ENCODE data around the gene SH3TC1.

SH3TC1 gene

DNA sequence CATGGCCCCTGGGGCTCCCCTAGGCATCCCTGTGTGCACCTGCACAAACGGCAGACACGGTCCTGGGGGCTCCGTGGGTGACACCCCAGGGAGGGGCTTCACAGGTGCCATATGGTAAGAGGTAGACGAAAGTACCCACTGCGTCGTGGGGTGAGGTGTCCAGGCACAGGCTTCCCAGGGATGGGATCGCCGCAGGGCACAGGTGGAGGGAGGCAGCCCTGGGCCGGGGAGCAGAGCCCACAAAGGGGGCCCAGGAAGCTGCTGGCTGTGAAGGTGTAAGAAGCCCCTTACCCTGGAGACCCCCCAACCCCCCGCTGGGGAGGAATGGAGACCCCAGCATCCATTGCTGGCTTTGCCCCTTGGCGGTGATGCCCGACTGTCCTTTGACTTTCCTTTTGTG, 10.9 kb downstream of the SH3TC1 start:
- no peaks in the 10 kb centered on the region for H3K9me2 ChIP-seq (replicated peaks; ENCODE audit: insufficient read depth, low read length)
- TF ChIP-seq, protein P1, sequence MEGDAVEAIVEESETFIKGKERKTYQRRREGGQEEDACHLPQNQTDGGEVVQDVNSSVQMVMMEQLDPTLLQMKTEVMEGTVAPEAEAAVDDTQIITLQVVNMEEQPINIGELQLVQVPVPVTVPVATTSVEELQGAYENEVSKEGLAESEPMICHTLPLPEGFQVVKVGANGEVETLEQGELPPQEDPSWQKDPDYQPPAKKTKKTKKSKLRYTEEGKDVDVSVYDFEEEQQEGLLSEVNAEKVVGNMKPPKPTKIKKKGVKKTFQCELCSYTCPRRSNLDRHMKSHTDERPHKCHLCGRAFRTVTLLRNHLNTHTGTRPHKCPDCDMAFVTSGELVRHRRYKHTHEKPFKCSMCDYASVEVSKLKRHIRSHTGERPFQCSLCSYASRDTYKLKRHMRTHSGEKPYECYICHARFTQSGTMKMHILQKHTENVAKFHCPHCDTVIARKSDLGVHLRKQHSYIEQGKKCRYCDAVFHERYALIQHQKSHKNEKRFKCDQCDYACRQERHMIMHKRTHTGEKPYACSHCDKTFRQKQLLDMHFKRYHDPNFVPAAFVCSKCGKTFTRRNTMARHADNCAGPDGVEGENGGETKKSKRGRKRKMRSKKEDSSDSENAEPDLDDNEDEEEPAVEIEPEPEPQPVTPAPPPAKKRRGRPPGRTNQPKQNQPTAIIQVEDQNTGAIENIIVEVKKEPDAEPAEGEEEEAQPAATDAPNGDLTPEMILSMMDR (IDR thresholded peaks at IDR 0.05; ENCODE audit: insufficient read depth, low read length, poor library complexity, severe bottlenecking) = no peak
- no peak for TF ChIP-seq EZH2phosphoT487 (conservative IDR thresholded peaks at IDR 0.05; ENCODE audit: low read length)
- no peaks in the 10 kb centered on the region for H3K79me2 ChIP-seq (ENCODE audit: insufficient read depth, low read length)
- no peak overlapping the region for H2AFZ ChIP-seq (ENCODE audit: low read depth, low read length, severe bottlenecking)
- H3K27ac ChIP-seq (ENCODE audit: low read depth, low read length) = no peak overlapping the region
- H3K9me3 ChIP-seq (ENCODE audit: insufficient read depth, low read length) = no peaks in the 10 kb centered on the region
- no peak overlapping the region for H3K9ac ChIP-seq (ENCODE audit: low read length)
- H3F3A ChIP-seq (ENCODE audit: insufficient read depth) = no peaks in the 10 kb centered on the region
- H3K27me3 ChIP-seq (ENCODE audit: low read length) = no peaks in the 10 kb centered on the region
- no peaks in the 10 kb centered on the region for H4K20me1 ChIP-seq (ENCODE audit: low read depth, low read length)
- H3K36me3 ChIP-seq (ENCODE audit: low read length) = no peaks in the 10 kb centered on the region
- no peak overlapping the region for H3K4me2 ChIP-seq (ENCODE audit: low read depth, low read length, poor library complexity, severe bottlenecking)
- no peak overlapping the region for H3K4me3 ChIP-seq (ENCODE audit: insufficient read depth, low read length, poor library complexity, severe bottlenecking)

DNA sequence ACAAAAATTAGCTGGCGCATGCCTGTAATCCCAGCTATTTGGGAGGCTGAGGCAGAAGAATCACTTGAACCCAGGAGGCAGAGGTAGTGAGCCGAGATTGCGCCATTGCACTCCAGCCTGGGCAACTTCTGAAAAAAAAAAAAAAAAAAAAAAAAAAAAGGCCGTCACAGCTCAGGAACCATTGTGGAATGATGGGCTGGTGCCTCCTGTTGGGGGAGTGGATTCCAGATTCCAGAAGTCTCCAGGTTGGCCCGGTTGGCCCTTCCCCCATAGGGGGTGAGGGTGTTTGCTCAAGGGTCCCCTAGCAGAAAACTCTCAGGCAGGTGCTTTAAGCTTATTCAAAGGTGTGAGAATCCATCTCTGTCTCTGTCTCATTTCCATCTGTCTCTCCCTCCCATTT, 11.5 kb downstream of the SH3TC1 start:
- no peaks in the 10 kb centered on the region for H3K36me3 ChIP-seq (ENCODE audit: low read length)
- no peak overlapping the region for H3K4me3 ChIP-seq (ENCODE audit: insufficient read depth, low read length, poor library complexity, severe bottlenecking)
- no peak for TF ChIP-seq EZH2phosphoT487 (conservative IDR thresholded peaks at IDR 0.05; ENCODE audit: low read length)
- TF ChIP-seq, protein P1 (IDR thresholded peaks at IDR 0.05; ENCODE audit: insufficient read depth, low read length, poor library complexity, severe bottlenecking) = no peak
- no peak overlapping the region for H2AFZ ChIP-seq (ENCODE audit: low read depth, low read length, severe bottlenecking)
- H3K27me3 ChIP-seq (ENCODE audit: low read length) = no peaks in the 10 kb centered on the region
- no peaks in the 10 kb centered on the region for H4K20me1 ChIP-seq (ENCODE audit: low read depth, low read length)
- no peak overlapping the region for H3K27ac ChIP-seq (ENCODE audit: low read depth, low read length)
- no peaks in the 10 kb centered on the region for H3K9me3 ChIP-seq (ENCODE audit: insufficient read depth, low read length)
- no peaks in the 10 kb centered on the region for H3K79me2 ChIP-seq (ENCODE audit: insufficient read depth, low read length)
- H3F3A ChIP-seq (ENCODE audit: insufficient read depth) = no peaks in the 10 kb centered on the region
- H3K9me2 ChIP-seq (replicated peaks; ENCODE audit: insufficient read depth, low read length) = no peaks in the 10 kb centered on the region
- no peak overlapping the region for H3K4me2 ChIP-seq (ENCODE audit: low read depth, low read length, poor library complexity, severe bottlenecking)
- H3K9ac ChIP-seq (ENCODE audit: low read length) = no peak overlapping the region

DNA sequence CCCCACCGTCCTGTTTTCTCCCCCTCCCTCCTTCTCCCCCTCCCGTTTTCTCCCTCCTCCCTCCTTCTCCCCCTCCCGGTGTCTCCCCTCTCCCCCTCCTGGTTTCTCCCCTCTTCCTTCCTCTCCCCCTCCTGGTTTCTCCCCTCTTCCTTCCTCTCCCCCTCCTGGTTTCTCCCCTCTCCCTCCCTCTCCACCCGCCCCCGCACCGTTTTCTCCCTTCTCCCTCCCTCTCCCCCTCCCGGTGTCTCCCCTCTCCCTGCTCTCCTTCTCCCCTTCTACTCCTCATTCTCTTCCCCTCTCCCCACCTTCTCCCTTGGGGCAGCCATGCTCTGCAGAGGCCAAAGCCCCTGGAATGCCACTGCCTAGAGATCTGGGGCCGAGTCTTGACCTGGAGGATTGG, 12.2 kb downstream of the SH3TC1 start:
- no peaks in the 10 kb centered on the region for H4K20me1 ChIP-seq (ENCODE audit: low read depth, low read length)
- no peak for TF ChIP-seq EZH2phosphoT487 (conservative IDR thresholded peaks at IDR 0.05; ENCODE audit: low read length)
- TF ChIP-seq, protein P1 (IDR thresholded peaks at IDR 0.05; ENCODE audit: insufficient read depth, low read length, poor library complexity, severe bottlenecking) = no peak
- H2AFZ ChIP-seq (ENCODE audit: low read depth, low read length, severe bottlenecking) = no peak overlapping the region
- H3F3A ChIP-seq (ENCODE audit: insufficient read depth) = no peaks in the 10 kb centered on the region
- no peaks in the 10 kb centered on the region for H3K36me3 ChIP-seq (ENCODE audit: low read length)
- H3K9me3 ChIP-seq (ENCODE audit: insufficient read depth, low read length) = no peaks in the 10 kb centered on the region
- no peaks in the 10 kb centered on the region for H3K27me3 ChIP-seq (ENCODE audit: low read length)
- no peaks in the 10 kb centered on the region for H3K79me2 ChIP-seq (ENCODE audit: insufficient read depth, low read length)
- H3K9ac ChIP-seq (ENCODE audit: low read length) = no peak overlapping the region
- no peak overlapping the region for H3K4me2 ChIP-seq (ENCODE audit: low read depth, low read length, poor library complexity, severe bottlenecking)
- H3K9me2 ChIP-seq (replicated peaks; ENCODE audit: insufficient read depth, low read length) = no peaks in the 10 kb centered on the region
- H3K4me3 ChIP-seq (ENCODE audit: insufficient read depth, low read length, poor library complexity, severe bottlenecking) = no peak overlapping the region
- no peak overlapping the region for H3K27ac ChIP-seq (ENCODE audit: low read depth, low read length)

Measured in SU-DHL-6 (cell line).